ENCODE measurements around the gene SLC6A7.

SLC6A7 gene

GRCh38 chr5:150179019-150179620, 10.7 kb upstream of the SLC6A7 start:
- no peak overlapping the region for H3K9ac ChIP-seq
- TF ChIP-seq Cebpa-rat (IDR thresholded peaks at IDR 0.05): no peak
- peaks cover 34% of the 10 kb centered on the region for H3K4me1 ChIP-seq
- H3K27ac ChIP-seq: no peak overlapping the region
- H3K4me3 ChIP-seq: no peak overlapping the region
- H4K20me1 ChIP-seq: no peaks in the 10 kb centered on the region
- H3K27me3 ChIP-seq: no peaks in the 10 kb centered on the region
- H3K9me3 ChIP-seq: no peaks in the 10 kb centered on the region
- no peaks in the 10 kb centered on the region for H3K36me3 ChIP-seq
- H3K4me2 ChIP-seq: no peak overlapping the region

GRCh38 chr5:150180241-150181026, 9.4 kb upstream of the SLC6A7 start:
- Histone ChIP-seq H3K27ac (no peak overlapping the region), H3K4me2 (peak overlapping the region; percentile 25), H3K9ac (no peak overlapping the region), H3K27me3 (no peaks in the 10 kb centered on the region), H3K4me1 (peaks cover 34% of the 10 kb centered on the region), H3K36me3 (no peaks in the 10 kb centered on the region), H3K9me3 (no peaks in the 10 kb centered on the region), H4K20me1 (no peaks in the 10 kb centered on the region), H3K4me3 (no peak overlapping the region)
- no peak for TF ChIP-seq Cebpa-rat (IDR thresholded peaks at IDR 0.05)

- Histone ChIP-seq H3K27me3 (no peaks in the 10 kb centered on the region), H3K9me3 (no peaks in the 10 kb centered on the region), H3K27ac (no peak overlapping the region), H3K36me3 (no peaks in the 10 kb centered on the region), H4K20me1 (no peaks in the 10 kb centered on the region), H3K4me2 (peak overlapping the region; percentile 25), H3K4me3 (no peak overlapping the region), H3K4me1 (peaks cover 30% of the 10 kb centered on the region), H3K9ac (no peak overlapping the region)
- no peak for TF ChIP-seq Cebpa-rat (IDR thresholded peaks at IDR 0.05)
Observed at GRCh38 chr5:150181027-150181426, 8.8 kb upstream of the SLC6A7 start.

GRCh38 chr5:150181766-150182545, 7.9 kb upstream of the SLC6A7 start:
- Histone ChIP-seq H3K27ac (no peak overlapping the region), H3K9me3 (no peaks in the 10 kb centered on the region)
- no peak for TF ChIP-seq Cebpa-rat (IDR thresholded peaks at IDR 0.05)

GRCh38 chr5:150182774-150183173, 7.1 kb upstream of the SLC6A7 start:
- TF ChIP-seq Cebpa-rat (IDR thresholded peaks at IDR 0.05): no peak
- Histone ChIP-seq H3K27me3 (peaks cover 12% of the 10 kb centered on the region), H3K9ac (no peak overlapping the region)

More at GRCh38 chr5:150181766-150182545, 7.9 kb upstream of the SLC6A7 start:
- Histone ChIP-seq H3K4me3 (no peak overlapping the region), H3K36me3 (no peaks in the 10 kb centered on the region), H3K27me3 (peaks cover 5% of the 10 kb centered on the region; the same call in 1 of the 2 replicates), H3K4me1 (peaks cover 21% of the 10 kb centered on the region), H3K9ac (no peak overlapping the region), H3K4me2 (no peak overlapping the region), H4K20me1 (no peaks in the 10 kb centered on the region)

GRCh38 chr5:150183436-150183835, 6.4 kb upstream of the SLC6A7 start:
- H3K4me1 ChIP-seq: peaks cover 21% of the 10 kb centered on the region
- no peaks in the 10 kb centered on the region for H3K9me3 ChIP-seq
- no peaks in the 10 kb centered on the region for H3K36me3 ChIP-seq
- no peak overlapping the region for H3K4me2 ChIP-seq
- TF ChIP-seq Cebpa-rat (IDR thresholded peaks at IDR 0.05): no peak
- H3K27ac ChIP-seq: no peak overlapping the region
- peaks cover 19% of the 10 kb centered on the region for H3K27me3 ChIP-seq
- no peak overlapping the region for H3K9ac ChIP-seq
- no peak overlapping the region for H3K4me3 ChIP-seq
- no peaks in the 10 kb centered on the region for H4K20me1 ChIP-seq

More at GRCh38 chr5:150182774-150183173, 7.1 kb upstream of the SLC6A7 start:
- Histone ChIP-seq H3K9me3 (no peaks in the 10 kb centered on the region), H3K4me2 (no peak overlapping the region), H3K4me1 (peaks cover 21% of the 10 kb centered on the region), H3K36me3 (no peaks in the 10 kb centered on the region), H3K4me3 (no peak overlapping the region), H4K20me1 (no peaks in the 10 kb centered on the region), H3K27ac (no peak overlapping the region)

- H3K9me3 ChIP-seq: no peaks in the 10 kb centered on the region
- H4K20me1 ChIP-seq: no peaks in the 10 kb centered on the region
- no peak overlapping the region for H3K27ac ChIP-seq
- H3K9ac ChIP-seq: no peak overlapping the region
- TF ChIP-seq Cebpa-rat (IDR thresholded peaks at IDR 0.05): no peak
- H3K27me3 ChIP-seq: peaks cover 24% of the 10 kb centered on the region
- H3K4me3 ChIP-seq: no peak overlapping the region
- no peak overlapping the region for H3K4me2 ChIP-seq
- H3K36me3 ChIP-seq: no peaks in the 10 kb centered on the region
- H3K4me1 ChIP-seq: peaks cover 21% of the 10 kb centered on the region
Observed at GRCh38 chr5:150184006-150184405, 5.9 kb upstream of the SLC6A7 start.

GRCh38 chr5:150184990-150185912, 4.6 kb upstream of the SLC6A7 start:
- Histone ChIP-seq H3K27me3 (peaks cover 37% of the 10 kb centered on the region), H3K4me1 (peaks cover 27% of the 10 kb centered on the region), H3K36me3 (no peaks in the 10 kb centered on the region), H3K4me2 (peak overlapping the region; percentile 39; the same call in 1 of the 2 replicates), H3K9ac (no peak overlapping the region), H4K20me1 (peaks cover 5% of the 10 kb centered on the region; the same call in 1 of the 2 replicates), H3K27ac (no peak overlapping the region), H3K9me3 (no peaks in the 10 kb centered on the region), H3K4me3 (no peak overlapping the region)
- TF ChIP-seq Cebpa-rat (IDR thresholded peaks at IDR 0.05): no peak

- Histone ChIP-seq H3K9ac (no peak overlapping the region), H3K9me3 (no peaks in the 10 kb centered on the region), H4K20me1 (peaks cover 13% of the 10 kb centered on the region; the same call in 1 of the 2 replicates), H3K4me1 (peaks cover 23% of the 10 kb centered on the region), H3K27ac (no peak overlapping the region), H3K4me3 (no peak overlapping the region), H3K27me3 (peaks cover 46% of the 10 kb centered on the region), H3K36me3 (no peaks in the 10 kb centered on the region), H3K4me2 (no peak overlapping the region)
- TF ChIP-seq Cebpa-rat (IDR thresholded peaks at IDR 0.05): no peak
Observed at GRCh38 chr5:150186137-150186536, 3.7 kb upstream of the SLC6A7 start.

Data from BLaER1 (cell line).